COLO668 (cell line): ENCODE measurements around the gene PIP5K1A.

Source experiments
- DNase-seq: peaks from one replicate; lab custom pipeline; 2025; ENCODE audit not compliant: unreplicated experiment; lab: John Stamatoyannopoulos, UW

Gene PIP5K1A

GRCh38 chr1:151287767-151288500 lies 89.6 kb downstream of the PIP5K1A start:
- no peak for DNase-seq

- no peak for DNase-seq
Measured at GRCh38 chr1:151288502-151288901, 90.2 kb downstream of the PIP5K1A start.

- no peak for DNase-seq
Measured at GRCh38 chr1:151289080-151289935, 91.0 kb downstream of the PIP5K1A start.

- no peak for DNase-seq
Measured at GRCh38 chr1:151289991-151290708, 91.8 kb downstream of the PIP5K1A start.

- no peak for DNase-seq
Measured at GRCh38 chr1:151290709-151291303, 92.5 kb downstream of the PIP5K1A start.

GRCh38 chr1:151292207-151293030 lies 94.1 kb downstream of the PIP5K1A start:
- no peak for DNase-seq

GRCh38 chr1:151293093-151293492 lies 94.7 kb downstream of the PIP5K1A start:
- no peak for DNase-seq

- DNase-seq, result no peak
Measured at GRCh38 chr1:151294742-151295462, 96.5 kb downstream of the PIP5K1A start.
